Measurements from ENCODE around the gene CITED4. TPM values are rescaled to one million over a fixed set of nuclear protein-coding genes. Genes with fewer than 3 reads are reported as not detected.

The CITED4 gene
- total and polyA plus RNA-seq, 2 donors (not counting 3 experiments of a cell fraction or from before 2014, with no cell fraction given): 3.8 to 11.3 TPM

- H3K9me1 ChIP-seq (replicated peaks; ENCODE audit: control insufficient read depth, extremely low read depth, insufficient read depth, low read length): no peaks in the 10 kb centered on the region
- TF ChIP-seq FOS (IDR thresholded peaks at IDR 0.05; ENCODE audit: borderline replicate concordance, insufficient read depth, low read length) (no peak), MAX (IDR thresholded peaks at IDR 0.05; ENCODE audit: insufficient read depth, insufficient read length) (no peak), POLR2AphosphoS5 (IDR thresholded peaks at IDR 0.05; ENCODE audit: insufficient read depth, low read depth, low read length) (no peak), CTCF (IDR thresholded peaks at IDR 0.05; ENCODE audit: extremely low read depth in 1 of 2, insufficient read depth in 1 of 2, low read depth in 1 of 2, low read length in 2 of 2) (no peak), MYC (IDR thresholded peaks at IDR 0.05; ENCODE audit: low read depth, low read length) (no peak), EZH2 (IDR thresholded peaks at IDR 0.05; ENCODE audit: borderline replicate concordance, low read depth, low read length, severe bottlenecking) (no peak), POLR2A (IDR thresholded peaks at IDR 0.05; ENCODE audit: low read depth, low read length) (no peak), GATA2 (IDR thresholded peaks at IDR 0.05; ENCODE audit: insufficient read depth, insufficient read length, low read depth, low read length) (no peak), JUN (IDR thresholded peaks at IDR 0.05; ENCODE audit: borderline replicate concordance, insufficient read depth, insufficient read length, low read depth) (no peak)
- H2AFZ ChIP-seq (ENCODE audit: low read depth, low read length): no peak overlapping the region
- POLR2A ChIA-PET: interaction anchor here (1.3 to 1.7 kb wide), 2 partner anchors 14 to 72 kb away, joined by 4 to 13 read pairs; partner anchors contain the start of gene CITED4
- BruUV-seq (replicated peaks): no TSS peak
- H3K4me2 ChIP-seq (ENCODE audit: insufficient read depth, low read length): peak overlapping the region; percentile 26
- DNase-seq (ENCODE audit: low read depth, low spot score) (no peak), FAIRE-seq (no peak)
- no peaks in the 10 kb centered on the region for H3K79me2 ChIP-seq (ENCODE audit: control insufficient read depth, insufficient read depth, low read length)
- H3K27ac ChIP-seq (ENCODE audit: insufficient read depth, low read depth, low read length): peak overlapping the region; percentile 98
- H3K36me3 ChIP-seq (ENCODE audit: control insufficient read depth in 2 of 2, extremely low read depth in 1 of 2, insufficient read depth in 2 of 2, low read length in 2 of 2): no peaks in the 10 kb centered on the region
- H4K20me1 ChIP-seq (replicated peaks; ENCODE audit: control insufficient read depth, extremely low read depth, insufficient read depth, low read length): no peaks in the 10 kb centered on the region
- intact Hi-C loops (cut with micrococcal nuclease) (no loop called here), dilution Hi-C loops (cut with MboI; ENCODE audit: extremely low pct_ligation_motif_present, low sequenced_read_pairs) (no loop called here)
- no peak overlapping the region for H3K4me3 ChIP-seq (replicated peaks in 1 of 3; ENCODE audit: insufficient read depth in 1 of 3, low read depth in 1 of 3, low read length in 3 of 3)
- no peaks in the 10 kb centered on the region for H3K27me3 ChIP-seq (ENCODE audit: control insufficient read depth in 2 of 2, insufficient read depth in 2 of 2, low read length in 2 of 2)
- CTCF ChIA-PET: interaction anchor here (0.8 to 5.9 kb wide), 7 partner anchors 14 to 76 kb away, joined by 3 to 84 read pairs (median 6); partner anchors contain the start of gene CITED4
- H3K9ac ChIP-seq (replicated peaks; ENCODE audit: extremely low read depth, insufficient read depth, low read length): peak overlapping the region; percentile 12
- H3K4me1 ChIP-seq (ENCODE audit: control insufficient read depth, extremely low read depth, insufficient read depth, low read length): peaks cover 42% of the 10 kb centered on the region
- no peaks in the 10 kb centered on the region for H3K9me3 ChIP-seq (replicated peaks; ENCODE audit: control insufficient read depth, insufficient read depth, low read length)
These were observed 14.2 kb upstream of the CITED4 start for GRCh38 chr1:40876436-40876761.
